AG04450 (cell line): Measurements from ENCODE around the gene HOXA2. TPM values are rescaled to one million over a fixed set of nuclear protein-coding genes. Genes with fewer than 3 reads are reported as not detected.

Experiments used
- CTCF ChIA-PET: fragments of 300-600, 350-600 bp; formaldehyde crosslinking; extraction: SDS; loops from one replicate; lab custom pipeline; 2022; ENCODE audit warnings: antibody characterized with exemption, inconsistent platforms; lab: Charles Lee
- POLR2A ChIA-PET: fragments of 350-600 bp; formaldehyde crosslinking; extraction: SDS; loops from one replicate; lab custom pipeline; 2021; ENCODE audit warnings: antibody characterized with exemption, inconsistent platforms; lab: Yijun Ruan, JAX
- DNase-seq: peaks from one replicate; pipeline ENCODE4 v3.0.0-alpha.2; 2011; ENCODE audit warnings: low read depth, low spot score
- H3K27ac ChIP-seq: one replicate; pipeline ENCODE4 v1.5.1; 2012; ENCODE audit warnings: low read depth, low read length, control low read depth
- H3K27me3 ChIP-seq: one replicate; pipeline ENCODE4 v1.6.0; 2012; ENCODE audit warnings: low read length; ENCODE audit not compliant: control insufficient read depth, insufficient read depth
- H3K4me3 ChIP-seq: 2 replicates; pipeline ENCODE4 v1.5.1; 2011; ENCODE audit warnings: mild to moderate bottlenecking, low read depth, low read length, control low read depth
- H3K9me3 ChIP-seq: 2 replicates; pipeline ENCODE4 v1.5.1; 2012; ENCODE audit warnings: low read length; ENCODE audit not compliant: control insufficient read depth, insufficient read depth
- polyA plus RNA-seq: library from polyadenylated mRNA; depleted of rRNA; stranded (reverse); fragments of >200 nt; gene quantifications from 2 replicates; pipeline ENCODE4 v1.2.3, GENCODE V29; 2011
- TF ChIP-seq, protein P1 (sequence below): IDR thresholded peaks from 2 replicates; pipeline ENCODE4 v1.5.1; 2011; ENCODE audit warnings: low read depth, low read length, control low read depth, inconsistent platforms

HOXA2 gene
- polyA plus RNA-seq, 1 experiment, result 4.1 TPM

DNA sequence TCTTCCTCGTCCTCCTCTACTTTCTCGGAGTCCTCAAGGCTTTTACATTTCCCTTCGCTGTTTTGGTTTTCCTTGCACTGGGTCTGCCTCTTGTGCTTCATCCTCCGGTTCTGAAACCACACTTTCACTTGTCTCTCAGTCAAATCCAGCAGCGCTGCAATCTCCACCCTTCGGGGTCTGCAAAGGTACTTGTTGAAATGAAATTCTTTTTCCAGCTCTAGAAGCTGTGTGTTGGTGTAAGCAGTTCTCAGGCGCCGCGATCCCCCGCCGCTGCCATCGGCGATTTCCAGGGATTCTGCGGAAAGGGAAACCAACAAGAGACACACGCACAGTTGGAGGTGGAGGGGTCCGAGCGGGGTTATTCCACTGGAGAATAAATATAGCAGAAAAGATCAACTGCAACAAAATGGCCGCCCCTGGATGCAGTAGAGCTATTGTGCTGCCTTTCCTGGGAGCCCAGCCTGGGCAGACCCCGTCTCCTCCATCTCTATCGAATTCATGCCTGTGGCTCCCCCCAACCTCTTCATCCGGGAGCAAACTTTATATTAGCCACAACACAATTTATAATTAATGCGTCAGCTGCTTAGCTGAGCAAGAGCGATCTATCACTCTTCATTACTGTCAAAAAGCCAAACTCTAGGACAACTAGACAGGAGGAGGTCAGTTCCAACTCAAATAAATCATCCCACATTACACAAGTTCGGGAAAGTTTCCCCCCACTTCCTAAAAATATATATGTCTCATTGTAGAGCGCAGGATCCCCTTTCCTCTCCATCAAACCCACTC is 1.1 kb downstream of the HOXA2 start:
- ChIA-PET POLR2A (interaction anchor here (1.0 to 1.4 kb wide), 3 partner anchors 10 to 14 kb away, joined by 3 to 13 read pairs (median 5); no protein-coding TSS in a partner anchor), CTCF (interaction anchor here (1.2 to 5.6 kb wide), 4 partner anchors 33 to 420 kb away, joined by 3 to 28 read pairs (median 14); partner anchors contain the start of gene HOXA5)
- H3K27ac ChIP-seq, result peak overlapping the region; percentile 93
- peak overlapping the region; percentile 70 for H3K4me3 ChIP-seq
- no peak for DNase-seq
- TF ChIP-seq, protein P1, sequence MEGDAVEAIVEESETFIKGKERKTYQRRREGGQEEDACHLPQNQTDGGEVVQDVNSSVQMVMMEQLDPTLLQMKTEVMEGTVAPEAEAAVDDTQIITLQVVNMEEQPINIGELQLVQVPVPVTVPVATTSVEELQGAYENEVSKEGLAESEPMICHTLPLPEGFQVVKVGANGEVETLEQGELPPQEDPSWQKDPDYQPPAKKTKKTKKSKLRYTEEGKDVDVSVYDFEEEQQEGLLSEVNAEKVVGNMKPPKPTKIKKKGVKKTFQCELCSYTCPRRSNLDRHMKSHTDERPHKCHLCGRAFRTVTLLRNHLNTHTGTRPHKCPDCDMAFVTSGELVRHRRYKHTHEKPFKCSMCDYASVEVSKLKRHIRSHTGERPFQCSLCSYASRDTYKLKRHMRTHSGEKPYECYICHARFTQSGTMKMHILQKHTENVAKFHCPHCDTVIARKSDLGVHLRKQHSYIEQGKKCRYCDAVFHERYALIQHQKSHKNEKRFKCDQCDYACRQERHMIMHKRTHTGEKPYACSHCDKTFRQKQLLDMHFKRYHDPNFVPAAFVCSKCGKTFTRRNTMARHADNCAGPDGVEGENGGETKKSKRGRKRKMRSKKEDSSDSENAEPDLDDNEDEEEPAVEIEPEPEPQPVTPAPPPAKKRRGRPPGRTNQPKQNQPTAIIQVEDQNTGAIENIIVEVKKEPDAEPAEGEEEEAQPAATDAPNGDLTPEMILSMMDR, result no peak
- no peaks in the 10 kb centered on the region for H3K27me3 ChIP-seq
- peaks cover 4% of the 10 kb centered on the region; the same call in 1 of the 2 replicates for H3K9me3 ChIP-seq

DNA sequence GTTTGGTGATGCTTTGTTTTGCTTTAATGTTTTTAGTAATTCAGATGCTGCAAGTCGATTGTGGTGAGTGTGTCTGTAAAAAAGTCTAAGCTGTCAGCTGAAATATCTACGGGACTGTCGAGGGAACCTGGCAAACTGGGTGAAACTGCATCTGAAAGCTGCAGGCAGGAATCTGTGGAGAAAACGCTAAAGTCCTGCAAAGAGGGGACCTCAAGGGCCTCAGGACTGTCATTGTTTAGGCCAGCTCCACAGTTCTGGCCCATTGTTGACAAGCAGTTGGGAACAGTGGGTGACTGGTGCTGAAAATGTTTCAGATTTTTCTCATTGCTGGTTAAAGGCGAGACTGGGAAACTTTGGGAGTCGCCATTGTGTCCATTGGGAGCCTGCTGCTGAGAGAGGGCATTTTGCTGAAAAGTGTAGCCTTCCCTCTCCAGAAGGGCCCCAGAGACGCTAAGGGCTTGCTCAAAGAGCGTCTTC is 1.8 kb downstream of the HOXA2 start:
- POLR2A ChIA-PET, result interaction anchor here (1.0 to 1.7 kb wide), 4 partner anchors 10 to 43 kb away, joined by 3 to 13 read pairs (median 4); partner anchors contain the start of gene HOXA5
- no peak for DNase-seq
- peaks cover 4% of the 10 kb centered on the region; the same call in 1 of the 2 replicates for H3K9me3 ChIP-seq
- CTCF ChIA-PET, result interaction anchor here (0.6 to 5.6 kb wide), 7 partner anchors 17 to 903 kb away, joined by 3 to 28 read pairs (median 4); partner anchors contain the start of gene HOXA5
- no peaks in the 10 kb centered on the region for H3K27me3 ChIP-seq
- H3K27ac ChIP-seq, result peak overlapping the region; percentile 93
- TF ChIP-seq, protein P1, result 0 out of 2 replicates have a peak, but pooled peaks have one; percentile 3
- H3K4me3 ChIP-seq, result peak overlapping the region; percentile 70

DNA sequence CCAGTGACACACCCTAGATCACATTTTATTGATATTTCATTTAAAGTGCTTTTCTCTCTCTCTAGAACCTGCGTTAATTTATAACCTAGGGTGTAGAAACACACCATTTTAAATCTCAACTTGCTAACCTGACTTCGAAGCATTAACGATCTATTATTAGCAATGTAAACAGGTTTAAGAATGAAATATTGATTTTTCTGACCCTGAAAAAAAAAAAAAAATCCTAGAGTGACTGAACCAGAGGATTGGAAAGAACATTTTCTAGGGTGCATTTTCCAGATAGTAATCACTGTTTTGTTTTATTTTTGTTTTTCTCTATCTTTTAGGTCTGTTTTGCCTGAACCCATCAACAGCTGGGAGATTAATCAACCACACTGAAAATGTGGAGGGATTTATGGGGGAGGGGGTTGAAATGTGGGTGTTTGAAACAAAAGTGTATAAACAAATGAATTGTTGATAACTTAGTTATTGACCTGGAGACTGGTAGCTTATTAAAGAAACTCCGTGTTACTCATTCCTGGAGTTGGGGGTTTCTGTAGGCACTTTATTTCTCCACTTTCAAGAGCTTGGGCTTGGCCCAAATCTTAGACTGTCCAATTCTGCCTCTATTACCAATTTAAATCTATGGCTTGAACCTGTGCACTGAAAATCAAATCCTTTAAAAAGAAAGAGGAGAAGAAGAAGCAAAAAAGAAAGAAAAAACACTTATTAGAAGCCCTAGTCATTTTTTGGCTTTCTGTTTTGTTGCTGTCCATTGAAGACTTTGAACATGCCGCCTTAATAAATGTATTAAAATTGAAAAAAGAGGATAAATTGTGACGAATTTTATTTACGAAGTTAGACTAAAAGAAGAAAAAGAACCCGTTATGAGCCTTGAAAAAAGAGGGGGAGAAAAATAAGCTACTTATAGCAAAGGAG is 2.8 kb downstream of the HOXA2 start:
- peak overlapping the region; percentile 94 for H3K27ac ChIP-seq
- H3K27me3 ChIP-seq, result no peaks in the 10 kb centered on the region
- POLR2A ChIA-PET, result interaction anchor here (0.7 to 4.0 kb wide), 7 partner anchors 9 to 53 kb away, joined by 3 to 42 read pairs (median 11); partner anchors contain the start of genes HOXA3 and HOXA5
- no peak for DNase-seq
- H3K4me3 ChIP-seq, result peak overlapping the region; percentile 91
- H3K9me3 ChIP-seq, result peaks cover 4% of the 10 kb centered on the region; the same call in 1 of the 2 replicates
- CTCF ChIA-PET, result interaction anchor here (0.6 to 5.6 kb wide), 14 partner anchors 18 to 902 kb away, joined by 3 to 28 read pairs (median 4); partner anchors contain the start of gene HOXA5
- TF ChIP-seq, protein P1, result no peak

- TF ChIP-seq, protein P1, result no peak
- POLR2A ChIA-PET, result interaction anchor here (0.5 to 4.0 kb wide), 13 partner anchors 10 to 1242 kb away, joined by 3 to 42 read pairs (median 4); partner anchors contain the start of genes HOXA3 and HOXA5
- CTCF ChIA-PET, result interaction anchor here (0.6 to 5.6 kb wide), 15 partner anchors 10 to 730 kb away, joined by 3 to 28 read pairs (median 4); partner anchors contain the start of gene HOXA5
- no peak for DNase-seq
- H3K4me3 ChIP-seq, result peak overlapping the region; percentile 91
- H3K9me3 ChIP-seq, result peaks cover 4% of the 10 kb centered on the region; the same call in 1 of the 2 replicates
- peak overlapping the region; percentile 94 for H3K27ac ChIP-seq
- H3K27me3 ChIP-seq, result no peaks in the 10 kb centered on the region
These were observed 3.7 kb downstream of the HOXA2 start for GRCh38 chr7:27098578-27099451.
